ENCODE results near the gene MYO16. TPM values are rescaled to one million over a fixed set of nuclear protein-coding genes. Genes with fewer than 3 reads are reported as not detected.

Gene MYO16
- total and polyA plus RNA-seq, 2 donors: 0.16 to 0.19 TPM

- DNase-seq (ENCODE audit: low read depth in 6 of 9, low spot score in 9 of 9): no peak
- no peak overlapping the region for H3K4me3 ChIP-seq (ENCODE audit: low read length in 2 of 2)
- no peaks in the 10 kb centered on the region for H3K36me3 ChIP-seq (ENCODE audit: control insufficient read depth in 2 of 2, insufficient read depth in 2 of 2, low read length in 1 of 2)
- no peaks in the 10 kb centered on the region for H3K9me3 ChIP-seq (ENCODE audit: control insufficient read depth in 2 of 2, insufficient read depth in 1 of 2, low read length in 1 of 2)
- no peaks in the 10 kb centered on the region for H3K4me1 ChIP-seq (ENCODE audit: control insufficient read depth in 2 of 2, insufficient read depth in 2 of 2, low read length in 2 of 2)
- 96% methylated on average over 2 of the region's 2 CpGs for WGBS
- H3K27ac ChIP-seq (ENCODE audit: low read depth in 1 of 2, low read length in 1 of 2): no peak overlapping the region
- H3K27me3 ChIP-seq (ENCODE audit: control insufficient read depth in 2 of 2, insufficient read depth in 1 of 2, low read length in 1 of 2): no peaks in the 10 kb centered on the region
These were observed 611.7 kb downstream of the MYO16 start for GRCh38 chr13:109241160-109241559.

- no peak for DNase-seq (ENCODE audit: low read depth in 6 of 9, low spot score in 9 of 9)
- WGBS: 30% methylated on average over 9 of the region's 9 CpGs
- Histone ChIP-seq H3K36me3 (ENCODE audit: control insufficient read depth in 2 of 2, insufficient read depth in 2 of 2, low read length in 1 of 2) (no peaks in the 10 kb centered on the region), H3K27me3 (ENCODE audit: control insufficient read depth in 2 of 2, insufficient read depth in 1 of 2, low read length in 1 of 2) (no peaks in the 10 kb centered on the region), H3K4me1 (ENCODE audit: control insufficient read depth in 2 of 2, insufficient read depth in 2 of 2, low read length in 2 of 2) (no peaks in the 10 kb centered on the region), H3K9me3 (ENCODE audit: control insufficient read depth in 2 of 2, insufficient read depth in 1 of 2, low read length in 1 of 2) (no peaks in the 10 kb centered on the region), H3K4me3 (ENCODE audit: low read length in 2 of 2) (no peak overlapping the region), H3K27ac (ENCODE audit: low read depth in 1 of 2, low read length in 1 of 2) (no peak overlapping the region)
These were observed 614.0 kb downstream of the MYO16 start for GRCh38 chr13:109243311-109243951.

GRCh38 chr13:109244566-109244965 lies 615.2 kb downstream of the MYO16 start:
- H3K4me3 ChIP-seq (ENCODE audit: low read length in 2 of 2): no peak overlapping the region

GRCh38 chr13:109246001-109246400 lies 616.6 kb downstream of the MYO16 start:
- WGBS: 96% methylated on average over 1 of the region's 1 CpG

More at GRCh38 chr13:109244566-109244965, 615.2 kb downstream of the MYO16 start:
- DNase-seq (ENCODE audit: low read depth in 6 of 9, low spot score in 9 of 9): no peak
- Histone ChIP-seq H3K36me3 (ENCODE audit: control insufficient read depth in 2 of 2, insufficient read depth in 2 of 2, low read length in 1 of 2) (no peaks in the 10 kb centered on the region), H3K4me1 (ENCODE audit: control insufficient read depth in 2 of 2, insufficient read depth in 2 of 2, low read length in 2 of 2) (no peaks in the 10 kb centered on the region), H3K27me3 (ENCODE audit: control insufficient read depth in 2 of 2, insufficient read depth in 1 of 2, low read length in 1 of 2) (no peaks in the 10 kb centered on the region), H3K27ac (ENCODE audit: low read depth in 1 of 2, low read length in 1 of 2) (no peak overlapping the region), H3K9me3 (ENCODE audit: control insufficient read depth in 2 of 2, insufficient read depth in 1 of 2, low read length in 1 of 2) (no peaks in the 10 kb centered on the region)
- WGBS: 94% methylated on average over 7 of the region's 7 CpGs

GRCh38 chr13:109249780-109250528 lies 620.5 kb downstream of the MYO16 start:
- Histone ChIP-seq H3K9me3 (ENCODE audit: control insufficient read depth in 2 of 2, insufficient read depth in 1 of 2, low read length in 1 of 2) (no peaks in the 10 kb centered on the region), H3K4me3 (ENCODE audit: low read length in 2 of 2) (no peak overlapping the region), H3K27me3 (ENCODE audit: control insufficient read depth in 2 of 2, insufficient read depth in 1 of 2, low read length in 1 of 2) (no peaks in the 10 kb centered on the region), H3K27ac (ENCODE audit: low read depth in 1 of 2, low read length in 1 of 2) (no peak overlapping the region), H3K36me3 (ENCODE audit: control insufficient read depth in 2 of 2, insufficient read depth in 2 of 2, low read length in 1 of 2) (no peaks in the 10 kb centered on the region), H3K4me1 (ENCODE audit: control insufficient read depth in 2 of 2, insufficient read depth in 2 of 2, low read length in 2 of 2) (no peaks in the 10 kb centered on the region)
- DNase-seq (ENCODE audit: low read depth in 6 of 9, low spot score in 9 of 9): no peak
- WGBS: 94% methylated on average over 4 of the region's 4 CpGs

More at GRCh38 chr13:109246001-109246400, 616.6 kb downstream of the MYO16 start:
- H3K4me1 ChIP-seq (ENCODE audit: control insufficient read depth in 2 of 2, insufficient read depth in 2 of 2, low read length in 2 of 2): no peaks in the 10 kb centered on the region
- H3K4me3 ChIP-seq (ENCODE audit: low read length in 2 of 2): no peak overlapping the region
- H3K27ac ChIP-seq (ENCODE audit: low read depth in 1 of 2, low read length in 1 of 2): no peak overlapping the region
- no peaks in the 10 kb centered on the region for H3K9me3 ChIP-seq (ENCODE audit: control insufficient read depth in 2 of 2, insufficient read depth in 1 of 2, low read length in 1 of 2)
- no peaks in the 10 kb centered on the region for H3K36me3 ChIP-seq (ENCODE audit: control insufficient read depth in 2 of 2, insufficient read depth in 2 of 2, low read length in 1 of 2)
- H3K27me3 ChIP-seq (ENCODE audit: control insufficient read depth in 2 of 2, insufficient read depth in 1 of 2, low read length in 1 of 2): no peaks in the 10 kb centered on the region
- no peak for DNase-seq (ENCODE audit: low read depth in 6 of 9, low spot score in 9 of 9)

- Histone ChIP-seq H3K36me3 (ENCODE audit: control insufficient read depth in 2 of 2, insufficient read depth in 2 of 2, low read length in 1 of 2) (no peaks in the 10 kb centered on the region), H3K27ac (ENCODE audit: low read depth in 1 of 2, low read length in 1 of 2) (no peak overlapping the region), H3K27me3 (ENCODE audit: control insufficient read depth in 2 of 2, insufficient read depth in 1 of 2, low read length in 1 of 2) (no peaks in the 10 kb centered on the region), H3K4me3 (ENCODE audit: low read length in 2 of 2) (no peak overlapping the region), H3K9me3 (ENCODE audit: control insufficient read depth in 2 of 2, insufficient read depth in 1 of 2, low read length in 1 of 2) (no peaks in the 10 kb centered on the region), H3K4me1 (ENCODE audit: control insufficient read depth in 2 of 2, insufficient read depth in 2 of 2, low read length in 2 of 2) (no peaks in the 10 kb centered on the region)
- DNase-seq (ENCODE audit: low read depth in 6 of 9, low spot score in 9 of 9): no peak
- 56% methylated on average over 2 of the region's 2 CpGs for WGBS
These were observed 622.5 kb downstream of the MYO16 start for GRCh38 chr13:109251956-109252355.

- Histone ChIP-seq H3K36me3 (ENCODE audit: control insufficient read depth in 2 of 2, insufficient read depth in 2 of 2, low read length in 1 of 2) (no peaks in the 10 kb centered on the region), H3K27ac (ENCODE audit: low read depth in 1 of 2, low read length in 1 of 2) (no peak overlapping the region), H3K27me3 (ENCODE audit: control insufficient read depth in 2 of 2, insufficient read depth in 1 of 2, low read length in 1 of 2) (no peaks in the 10 kb centered on the region), H3K4me3 (ENCODE audit: low read length in 2 of 2) (no peak overlapping the region), H3K9me3 (ENCODE audit: control insufficient read depth in 2 of 2, insufficient read depth in 1 of 2, low read length in 1 of 2) (no peaks in the 10 kb centered on the region), H3K4me1 (ENCODE audit: control insufficient read depth in 2 of 2, insufficient read depth in 2 of 2, low read length in 2 of 2) (no peaks in the 10 kb centered on the region)
- 88% methylated on average over 1 of the region's 1 CpG for WGBS
- DNase-seq (ENCODE audit: low read depth in 6 of 9, low spot score in 9 of 9): no peak
These were observed 623.9 kb downstream of the MYO16 start for GRCh38 chr13:109253316-109253715.

GRCh38 chr13:109254274-109254673 lies 624.9 kb downstream of the MYO16 start:
- Histone ChIP-seq H3K4me1 (ENCODE audit: control insufficient read depth in 2 of 2, insufficient read depth in 2 of 2, low read length in 2 of 2) (no peaks in the 10 kb centered on the region), H3K4me3 (ENCODE audit: low read length in 2 of 2) (no peak overlapping the region)
- 42% methylated on average over 1 of the region's 1 CpG for WGBS

GRCh38 chr13:109255141-109255856 lies 625.9 kb downstream of the MYO16 start:
- H3K27ac ChIP-seq (ENCODE audit: low read depth in 1 of 2, low read length in 1 of 2): no peak overlapping the region

More at GRCh38 chr13:109254274-109254673, 624.9 kb downstream of the MYO16 start:
- H3K27ac ChIP-seq (ENCODE audit: low read depth in 1 of 2, low read length in 1 of 2): no peak overlapping the region
- no peak for DNase-seq (ENCODE audit: low read depth in 6 of 9, low spot score in 9 of 9)
- H3K36me3 ChIP-seq (ENCODE audit: control insufficient read depth in 2 of 2, insufficient read depth in 2 of 2, low read length in 1 of 2): no peaks in the 10 kb centered on the region
- H3K9me3 ChIP-seq (ENCODE audit: control insufficient read depth in 2 of 2, insufficient read depth in 1 of 2, low read length in 1 of 2): no peaks in the 10 kb centered on the region
- H3K27me3 ChIP-seq (ENCODE audit: control insufficient read depth in 2 of 2, insufficient read depth in 1 of 2, low read length in 1 of 2): no peaks in the 10 kb centered on the region

More at GRCh38 chr13:109255141-109255856, 625.9 kb downstream of the MYO16 start:
- DNase-seq (ENCODE audit: low read depth in 6 of 9, low spot score in 9 of 9): peak in 2 of 9 donors; percentile 1 to 43
- no peaks in the 10 kb centered on the region for H3K27me3 ChIP-seq (ENCODE audit: control insufficient read depth in 2 of 2, insufficient read depth in 1 of 2, low read length in 1 of 2)
- 91% methylated on average over 4 of the region's 4 CpGs for WGBS
- no peaks in the 10 kb centered on the region for H3K36me3 ChIP-seq (ENCODE audit: control insufficient read depth in 2 of 2, insufficient read depth in 2 of 2, low read length in 1 of 2)
- no peaks in the 10 kb centered on the region for H3K9me3 ChIP-seq (ENCODE audit: control insufficient read depth in 2 of 2, insufficient read depth in 1 of 2, low read length in 1 of 2)
- H3K4me1 ChIP-seq (ENCODE audit: control insufficient read depth in 2 of 2, insufficient read depth in 2 of 2, low read length in 2 of 2): no peaks in the 10 kb centered on the region
- no peak overlapping the region for H3K4me3 ChIP-seq (ENCODE audit: low read length in 2 of 2)
